Caki2 (cell line): ENCODE results near the gene MEF2B. TPM values are rescaled to one million over a fixed set of nuclear protein-coding genes. Genes with fewer than 3 reads are reported as not detected.
"Not testable (repeated sequence)": the region's sequence is repeated elsewhere in the genome, so short reads cannot be mapped to it uniquely, and the experiment has no call there.

Experiments
- DNase-seq: peaks from one replicate; pipeline ENCODE4 v3.0.0-alpha.2; 2015; ENCODE audit warnings: low read depth
- in situ Hi-C: cut with HindIII; loops from 2 replicates; pipeline ENCODE4 v1.10.0; 2016; ENCODE audit warnings: low sequenced_read_pairs, low pct_unique_long_range_greater_than_20kb, mixed read lengths
- total RNA-seq: library from RNA; depleted of rRNA; stranded (reverse); fragments of >200 nt; shearing (Covaris generic); gene quantifications from 2 replicates; pipeline ENCODE4 v1.2.3, GENCODE V29; 2014; ENCODE audit warnings: low replicate concordance

The MEF2B gene
- total RNA-seq, 1 experiment from 2014 or later: 2.6 TPM

DNA sequence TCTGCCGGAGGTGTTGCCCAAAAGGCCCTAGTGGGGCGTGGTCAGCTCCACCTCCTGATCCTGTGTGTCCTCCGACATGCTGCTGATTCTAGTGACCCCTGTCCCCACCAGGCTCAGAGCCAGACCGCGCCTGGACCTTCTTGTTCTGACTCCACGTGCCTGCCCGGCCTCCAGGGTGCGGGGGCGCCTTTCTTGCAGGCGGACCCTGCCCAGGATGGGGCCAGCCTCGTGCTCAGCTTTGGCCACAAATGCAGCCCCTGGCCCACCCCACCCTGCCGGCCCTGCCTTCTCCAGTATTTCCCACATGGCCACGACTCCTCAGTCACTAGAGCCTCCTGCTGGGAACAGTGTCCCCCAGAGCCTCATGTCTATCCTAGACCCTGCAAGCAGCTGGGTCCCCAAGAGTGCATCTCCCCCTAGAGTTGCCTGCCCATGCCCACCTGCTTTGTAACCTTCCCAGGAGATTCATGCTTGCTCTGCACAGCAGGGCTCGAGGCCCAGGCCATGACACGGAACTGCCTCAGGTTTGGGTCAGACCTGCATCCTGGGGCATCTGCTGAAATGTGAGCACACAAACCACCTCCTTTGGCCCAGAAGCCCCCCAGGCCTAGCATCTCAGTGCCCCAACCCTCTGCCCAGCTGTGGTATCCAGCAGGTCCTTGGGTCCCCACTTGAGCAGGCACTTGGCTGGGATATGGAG lies 58.8 kb downstream of the MEF2B start:
- in situ Hi-C loops: no loop called here

DNA sequence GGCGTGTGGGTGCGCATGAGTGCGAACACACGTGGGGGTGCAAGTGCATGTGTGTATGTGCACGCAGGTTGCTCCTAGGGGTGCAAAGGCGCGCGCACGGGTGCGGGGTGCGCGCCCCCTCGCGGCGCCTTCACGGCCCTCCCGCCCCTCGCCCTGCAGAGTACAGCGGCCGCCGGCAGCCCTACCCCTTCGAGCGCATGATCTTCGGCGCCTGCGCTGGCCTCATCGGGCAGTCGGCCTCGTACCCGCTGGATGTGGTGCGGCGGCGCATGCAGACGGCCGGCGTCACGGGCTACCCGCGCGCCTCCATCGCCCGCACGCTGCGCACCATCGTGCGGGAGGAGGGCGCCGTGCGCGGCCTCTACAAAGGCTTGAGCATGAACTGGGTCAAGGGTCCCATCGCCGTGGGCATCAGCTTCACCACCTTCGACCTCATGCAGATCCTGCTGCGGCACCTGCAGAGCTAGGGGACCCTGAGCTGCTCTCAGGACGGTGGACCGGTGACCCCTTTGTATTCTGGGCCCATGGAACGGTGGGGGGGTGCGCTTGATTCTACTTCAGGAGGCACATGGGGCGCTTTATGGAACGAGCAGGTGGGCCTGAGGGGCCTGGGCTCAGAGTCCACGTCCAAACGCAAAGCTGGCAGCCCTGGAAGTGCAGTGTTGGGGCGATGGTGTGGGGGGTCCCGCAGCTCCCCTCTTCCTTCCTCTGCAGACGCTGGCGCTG lies 59.5 kb downstream of the MEF2B start:
- in situ Hi-C loops: no loop called here
- DNase-seq: no peak

More for the DNA sequence above, 58.8 kb downstream of the MEF2B start:
- DNase-seq: no peak

DNA sequence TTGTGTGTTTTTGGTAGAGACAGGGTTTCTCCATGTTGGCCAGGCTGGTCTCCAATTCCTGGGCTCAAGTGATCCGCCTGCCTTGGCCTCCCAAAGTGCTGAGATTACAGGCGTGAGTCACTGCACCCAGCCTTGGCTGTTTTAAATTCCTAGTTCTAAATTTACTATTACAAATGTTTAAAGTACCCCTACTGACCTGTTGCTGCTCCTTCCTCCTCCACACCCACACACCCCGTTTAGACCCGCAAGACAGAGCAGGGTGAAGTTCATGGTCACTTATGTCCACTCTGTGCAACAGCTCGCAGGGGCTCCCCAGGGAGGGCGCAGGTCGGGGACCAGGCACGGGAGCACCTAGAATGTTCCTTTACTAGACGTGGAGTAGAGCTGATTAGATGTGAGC lies 60.5 kb downstream of the MEF2B start:
- DNase-seq: no peak
- in situ Hi-C loops: no loop called here

DNA sequence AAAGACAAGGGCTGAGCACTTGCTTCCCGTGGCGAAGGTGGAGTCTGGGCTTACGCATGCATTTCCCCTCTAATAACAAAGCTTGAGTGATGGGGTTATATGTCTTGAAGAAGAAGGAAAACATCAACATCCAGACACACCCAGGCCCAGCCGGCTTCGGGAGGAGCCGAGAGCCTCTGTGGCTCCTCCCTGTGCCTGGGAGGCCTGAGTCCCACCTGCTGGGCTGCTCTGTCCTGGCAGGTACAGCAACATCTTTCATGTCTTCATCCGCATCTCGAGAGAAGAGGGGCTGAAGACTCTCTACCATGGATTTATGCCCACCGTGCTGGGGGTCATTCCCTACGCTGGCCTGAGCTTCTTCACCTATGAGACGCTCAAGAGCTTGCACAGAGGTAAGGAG lies 62.4 kb downstream of the MEF2B start:
- in situ Hi-C loops: no loop called here

DNA sequence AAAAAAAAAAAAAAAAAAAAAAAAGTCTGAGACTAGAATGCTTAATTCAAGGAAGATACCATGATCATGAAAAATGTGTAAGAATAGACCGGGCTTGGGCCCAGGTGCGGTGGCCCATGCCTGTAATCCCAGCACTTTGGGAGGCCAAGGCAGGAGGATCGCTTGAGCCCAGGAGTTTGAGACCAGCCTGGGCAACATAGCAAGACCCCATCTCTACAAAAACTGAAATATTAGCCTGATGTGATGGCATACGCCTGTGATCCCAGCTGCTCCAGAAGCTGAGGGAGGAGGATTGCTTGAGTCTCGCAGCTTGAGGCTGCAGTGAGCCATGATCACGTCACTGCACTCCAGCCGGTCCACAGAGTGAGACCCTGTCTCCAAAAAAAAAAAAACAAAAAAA lies 63.1 kb downstream of the MEF2B start:
- in situ Hi-C loops, DNase-seq: not testable (repeated sequence)

More for the DNA sequence above, 62.4 kb downstream of the MEF2B start:
- no peak for DNase-seq

DNA sequence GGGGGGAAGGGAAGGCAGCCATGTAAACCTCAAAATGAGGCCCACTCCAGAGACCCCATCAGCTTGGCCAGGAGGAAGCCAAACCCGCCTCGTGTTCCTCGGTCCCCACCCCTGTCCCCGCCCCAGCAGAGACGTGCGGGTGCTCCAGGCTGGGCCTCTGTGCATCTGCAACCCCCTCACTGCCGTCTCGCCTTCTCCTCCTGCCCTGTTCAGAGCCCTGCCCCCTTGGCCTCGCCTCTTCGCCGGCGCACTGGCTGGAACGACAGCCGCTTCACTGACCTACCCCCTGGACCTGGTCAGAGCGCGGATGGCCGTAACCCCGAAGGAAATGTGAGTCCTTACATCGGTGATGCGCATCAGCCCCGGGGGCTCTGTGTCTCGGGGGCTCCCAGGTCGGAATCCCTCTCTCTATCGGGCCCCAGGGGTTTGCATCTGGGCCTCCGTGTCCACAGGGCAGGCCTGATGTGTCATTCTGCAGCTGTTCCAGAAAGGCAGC lies 64.0 kb downstream of the MEF2B start:
- DNase-seq: no peak
- in situ Hi-C loops: no loop called here

DNA sequence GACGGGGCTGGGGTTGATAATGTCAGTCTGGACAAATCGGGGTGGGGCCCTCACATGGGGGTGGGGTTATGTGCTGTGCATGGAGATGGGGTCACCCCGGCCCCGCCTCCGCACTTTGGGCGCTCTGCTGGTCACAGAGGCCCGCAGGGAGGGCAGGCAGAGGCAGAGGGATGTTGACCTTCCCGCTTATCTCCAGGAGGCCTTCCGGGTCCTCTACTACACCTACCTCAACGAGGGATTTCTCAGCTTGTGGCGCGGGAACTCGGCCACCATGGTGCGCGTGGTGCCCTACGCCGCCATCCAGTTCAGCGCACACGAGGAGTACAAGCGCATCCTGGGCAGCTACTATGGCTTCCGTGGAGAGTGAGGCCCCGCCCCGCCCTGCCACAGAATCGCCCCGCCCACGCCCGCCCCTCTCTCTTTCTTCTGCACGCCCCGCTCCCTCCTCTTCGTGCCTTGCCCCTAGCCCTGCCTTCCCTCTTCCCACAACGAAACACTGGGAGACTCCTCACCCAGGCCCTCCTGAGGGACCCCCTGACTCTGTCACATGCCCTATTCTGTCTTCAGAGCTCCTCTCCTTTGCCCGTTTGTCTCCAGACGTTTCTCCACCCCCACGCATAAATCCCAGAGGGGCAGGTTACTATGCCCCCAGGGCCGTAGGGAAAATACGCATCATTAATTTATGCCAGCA lies 64.6 kb downstream of the MEF2B start:
- DNase-seq: peak; percentile 69
- in situ Hi-C loops: no loop called here

DNA sequence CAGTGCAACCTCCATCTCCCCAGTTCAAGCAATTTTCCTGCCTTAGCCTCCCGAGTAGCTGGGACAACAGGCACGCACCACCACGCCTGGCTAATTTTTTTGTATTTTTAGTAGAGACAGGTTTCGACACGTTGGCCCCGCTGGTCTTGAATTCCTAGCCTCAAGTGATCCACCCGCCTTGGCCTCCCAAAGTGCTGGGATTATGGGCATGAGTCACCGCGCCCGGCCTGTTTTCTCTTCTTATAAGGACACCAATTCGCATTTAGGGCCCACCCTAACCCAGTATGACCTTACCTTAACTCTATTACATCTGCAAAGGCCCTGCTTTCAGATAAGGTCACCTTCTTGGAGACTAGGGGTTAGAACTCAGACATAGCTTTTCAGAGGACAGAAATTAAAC lies 66.9 kb downstream of the MEF2B start:
- DNase-seq: no peak
- in situ Hi-C loops: no loop called here

DNA sequence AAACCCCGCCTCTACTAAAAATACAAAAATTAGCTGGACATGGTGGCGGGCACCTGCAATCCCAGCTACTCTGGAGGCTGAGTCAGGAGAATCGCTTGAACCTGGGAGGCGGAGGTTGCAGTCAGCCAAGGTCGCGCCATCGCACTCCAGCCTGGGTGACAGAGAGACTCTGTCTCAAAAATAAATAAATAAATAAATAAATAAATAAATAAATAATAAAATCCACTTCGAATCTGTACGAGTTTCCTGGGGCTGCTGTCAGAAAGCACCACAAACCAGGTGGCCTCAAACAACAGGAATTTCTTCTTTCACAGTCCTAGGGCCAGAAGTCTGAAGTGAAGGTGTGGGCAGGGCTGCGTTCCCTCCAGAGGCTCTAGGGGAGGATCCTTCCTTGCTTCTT lies 67.5 kb downstream of the MEF2B start:
- DNase-seq, in situ Hi-C loops: not testable (repeated sequence)

DNA sequence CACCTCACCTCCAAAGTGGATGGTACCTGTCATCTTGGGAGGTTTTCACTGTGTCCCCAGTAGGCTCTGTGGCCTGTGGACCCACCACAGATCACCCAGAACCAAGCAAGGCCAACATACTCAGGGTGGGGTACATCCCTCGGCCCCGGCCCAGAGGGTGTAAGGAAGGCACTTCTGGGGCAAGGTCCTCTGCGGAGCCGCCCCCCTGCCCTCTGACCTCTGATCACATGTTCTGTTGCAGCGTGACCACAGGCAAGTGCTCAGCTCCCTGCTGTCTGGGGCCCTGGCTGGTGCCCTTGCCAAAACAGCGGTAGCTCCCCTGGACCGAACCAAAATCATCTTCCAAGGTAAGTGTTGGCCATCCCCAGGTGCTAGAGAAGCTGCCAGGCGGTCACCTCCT lies 68.5 kb downstream of the MEF2B start:
- in situ Hi-C loops: no loop called here
- no peak for DNase-seq

DNA sequence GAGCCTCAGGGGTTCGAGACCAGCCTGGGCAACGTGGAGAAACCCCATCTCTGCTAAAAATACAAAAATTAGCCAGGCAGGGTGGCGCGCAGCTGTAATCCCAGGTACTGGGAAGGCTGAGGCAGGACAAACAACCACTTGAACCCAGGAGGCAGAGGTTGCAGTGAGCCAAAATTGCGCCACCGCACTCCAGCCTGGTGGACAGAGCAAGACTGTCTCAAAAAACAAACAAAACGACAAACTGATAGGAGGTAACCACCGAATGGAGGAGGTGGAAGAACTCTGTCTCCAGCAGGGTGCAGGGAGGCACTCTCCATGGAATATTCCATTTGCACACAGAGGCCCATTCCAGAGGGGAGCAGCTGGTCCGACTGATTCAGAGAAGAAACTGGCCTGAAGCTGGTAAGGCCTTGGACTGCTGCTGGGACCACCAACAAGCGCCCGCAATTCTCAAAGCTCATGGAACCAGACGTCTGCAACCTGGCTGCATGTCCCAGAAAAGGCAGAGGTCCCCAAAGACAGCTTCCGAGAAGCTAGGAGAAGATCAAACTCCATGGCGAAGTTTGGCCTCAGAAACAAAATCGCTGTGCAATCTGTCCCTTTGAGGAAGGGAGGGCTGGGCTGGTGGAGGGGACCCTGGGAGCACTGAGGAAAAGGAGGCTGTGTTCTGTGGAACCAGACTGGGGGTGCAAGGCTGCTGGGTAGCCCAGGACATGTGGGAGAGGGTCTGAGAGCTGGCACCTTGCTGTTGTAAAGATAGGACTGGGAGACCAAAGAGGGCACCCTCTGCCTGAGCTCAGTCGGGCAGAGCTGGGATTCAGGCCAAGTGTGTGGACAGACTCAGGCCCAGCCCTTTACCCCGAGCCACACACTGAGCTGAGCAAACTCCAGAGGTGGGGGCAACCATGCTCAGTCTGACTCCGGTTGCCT lies 71.1 kb downstream of the MEF2B start:
- DNase-seq: no peak
- in situ Hi-C loops: no loop called here

DNA sequence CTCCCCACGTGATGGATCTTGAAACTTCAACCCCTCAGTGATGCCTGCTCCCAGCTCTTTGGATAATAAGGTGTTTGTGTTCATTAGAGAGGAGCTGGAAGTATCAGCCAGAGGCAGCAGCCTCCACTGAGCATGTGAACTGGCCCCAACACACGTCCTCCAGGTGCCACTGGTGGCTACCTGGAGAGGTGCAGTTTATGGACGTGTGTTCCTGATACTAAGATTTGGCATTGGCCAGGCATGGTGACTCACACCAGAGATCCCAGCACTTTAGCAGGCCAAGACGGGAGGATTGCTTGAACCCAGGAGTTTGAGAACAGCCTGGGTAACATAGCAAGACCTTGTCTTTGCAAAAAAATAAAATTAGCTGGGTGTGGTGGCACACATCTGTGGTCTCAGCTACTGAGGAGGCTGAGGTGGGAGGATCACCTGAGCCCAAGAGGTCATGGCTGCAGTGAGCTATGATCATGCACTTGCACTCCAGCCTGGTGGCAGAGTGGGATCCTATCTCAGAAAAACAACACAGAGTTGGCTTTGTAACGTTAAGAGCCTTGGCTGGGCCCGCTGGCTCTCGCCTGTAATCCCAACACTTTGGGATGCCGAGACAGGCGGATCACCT lies 71.9 kb downstream of the MEF2B start:
- DNase-seq: no peak
- in situ Hi-C loops: no loop called here

DNA sequence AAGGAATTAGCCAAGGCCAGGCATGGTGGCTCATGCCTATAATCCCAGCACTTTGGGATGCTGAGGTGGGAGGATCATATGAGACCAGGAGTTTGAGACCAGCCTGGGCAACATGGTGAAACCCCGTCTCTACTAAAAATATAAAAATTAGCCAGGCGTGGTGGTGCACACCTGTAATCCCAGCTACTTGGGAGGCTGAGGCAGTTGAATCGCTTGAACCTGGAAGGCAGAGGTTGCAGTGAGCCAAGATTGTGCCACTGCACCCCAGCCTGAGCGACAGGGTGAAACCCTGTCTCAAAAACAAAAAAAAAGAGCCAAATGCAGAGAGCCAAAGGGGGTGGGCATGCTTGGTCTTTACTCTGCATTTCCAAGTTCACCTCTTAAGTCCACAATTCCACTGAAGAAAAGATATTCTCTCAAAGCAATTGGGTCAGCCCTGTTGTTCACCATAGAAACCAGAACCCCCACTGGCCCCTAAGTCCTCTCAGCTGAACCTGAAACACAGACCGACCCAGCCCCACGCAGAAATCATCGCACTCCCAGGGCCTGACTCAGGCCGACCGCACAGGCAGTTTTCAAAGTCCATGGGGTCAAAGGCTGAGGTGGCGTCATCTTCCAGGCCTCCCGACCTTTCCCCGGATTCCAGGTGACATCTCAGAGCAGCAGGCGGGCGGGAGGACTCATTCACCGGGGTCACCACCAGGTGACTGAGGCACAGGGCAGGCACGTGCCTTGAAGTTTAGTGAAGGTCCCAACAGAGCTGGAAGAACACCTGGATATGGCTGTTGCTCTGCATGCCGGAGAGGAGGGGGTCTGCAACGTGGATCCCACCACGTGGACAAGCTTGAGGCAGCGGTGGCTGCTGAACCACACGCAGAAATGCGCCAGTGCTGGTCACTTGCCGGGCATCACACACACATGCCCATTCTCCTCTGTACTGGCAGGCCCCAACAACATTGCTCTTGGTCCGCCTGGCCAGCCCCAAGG lies 73.1 kb downstream of the MEF2B start:
- no peak for DNase-seq
- in situ Hi-C loops: no loop called here

DNA sequence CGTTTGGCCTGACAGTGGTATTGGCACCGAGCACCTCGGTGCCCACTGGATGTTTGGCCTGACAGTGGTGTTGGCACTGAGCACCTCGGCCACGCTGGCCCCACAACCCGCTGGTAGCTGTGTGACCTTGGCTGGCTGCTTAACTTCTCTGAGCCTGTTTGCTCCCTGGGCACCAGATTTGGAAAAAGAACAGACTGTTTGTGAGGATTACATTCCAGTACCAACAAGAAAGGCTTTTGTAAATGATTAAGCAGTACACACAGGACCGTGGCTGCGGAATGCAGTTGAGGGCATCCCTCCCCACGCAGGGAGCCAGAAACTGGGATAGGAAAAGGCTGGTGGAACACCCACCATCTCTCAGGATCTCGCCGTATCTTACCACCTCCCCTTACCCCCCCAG lies 74.4 kb downstream of the MEF2B start:
- in situ Hi-C loops: no loop called here
- DNase-seq: no peak
